A673 (cell line): ENCODE measurements around the gene FGFBP3.

Experiments
- CTCF ChIP-seq: fragments of 300-800, 200-600 bp; sonication (generic); conservative IDR thresholded peaks from 2 replicates; pipeline ENCODE4 v1.5.1; 2017; ENCODE audit warnings: low read depth, mild to moderate bottlenecking, antibody characterized with exemption, low read length, moderate library complexity, mixed read lengths
- EZH2 ChIP-seq: fragments of 200-600 bp; sonication (generic); IDR thresholded peaks from 2 replicates; pipeline ENCODE4 v1.6.1; 2017; ENCODE audit warnings: borderline replicate concordance, low read depth, mild to moderate bottlenecking, mixed read lengths, antibody characterized with exemption, low read length; ENCODE audit not compliant: poor library complexity, severe bottlenecking

GRCh38 chr10:91891125-91892001 is 17.9 kb downstream of the FGFBP3 start:
- TF ChIP-seq CTCF: no peak
- TF ChIP-seq EZH2: no peak
